Peyer's patch (tissue), 4 donors: ENCODE data around the gene CDK18.

Experiments used
- CTCF ChIP-seq, 6 experiments: fragments of 450-650 bp in 4 of 6; fragments of 200-600 bp in 2 of 6; sonication (generic) in 1 of 6; IDR thresholded peaks; one replicate each; pipeline ENCODE4 v1.5.1; 2017 to 2019; ENCODE audit warnings: antibody characterized with exemption in 6 of 6, mild to moderate bottlenecking in 3 of 6, moderate library complexity in 1 of 6
- POLR2A ChIP-seq, 2 donors: fragments of 450-650 bp; IDR thresholded peaks; one replicate each; pipeline ENCODE4 v1.5.1; 2017; ENCODE audit warnings: antibody characterized with exemption in 2 of 2, mild to moderate bottlenecking in 2 of 2, moderate library complexity in 2 of 2

GRCh38 chr1:205500240-205501233 lies 3.9 kb upstream of the CDK18 start:
- TF ChIP-seq CTCF (IDR thresholded peaks at IDR 0.05) (no peak), POLR2A (IDR thresholded peaks at IDR 0.05) (no peak)
